ENCODE measurements around the gene CCND2. TPM values are rescaled to one million over a fixed set of nuclear protein-coding genes. Genes with fewer than 3 reads are reported as not detected.
A peak's percentile ranks its signal among the peaks of the same experiment; 100 is the strongest.

The CCND2 gene
- total RNA-seq, 1 donor from 2014 or later, result 57.5 TPM

GRCh38 chr12:4276524-4277204, 3.1 kb downstream of the CCND2 start:
- peak overlapping the region; percentile 50 to 80 for H3K4me3 ChIP-seq
- TF ChIP-seq POLR2AphosphoS5 (IDR thresholded peaks at IDR 0.05; ENCODE audit: insufficient read depth in 1 of 2, low read depth in 1 of 2) (peak in 1 of 2 donors; percentile 63), POLR2A (IDR thresholded peaks at IDR 0.05) (peak in 1 of 2 donors; percentile 15), CTCF (IDR thresholded peaks at IDR 0.05) (peak; percentile 88 to 98 (median 96))
- H3K4me1 ChIP-seq, result peaks cover 75% of the 10 kb centered on the region
- intact Hi-C loops (cut with DNase I), result loop anchor here (5.0 kb wide), 1 partner anchor 234 kb away; no protein-coding TSS in a partner anchor
- peak overlapping the region; percentile 97 for H3K27ac ChIP-seq
- H3K9me3 ChIP-seq, result no peaks in the 10 kb centered on the region
- DNase-seq (ENCODE audit: extremely low spot score in 2 of 2), result peak in 1 of 2 donors; percentile 93
- H3K36me3 ChIP-seq, result peaks cover 0 to 8% of the 10 kb centered on the region in 2 donors
- H3K27me3 ChIP-seq, result no peaks in the 10 kb centered on the region

GRCh38 chr12:4277205-4277543, 3.6 kb downstream of the CCND2 start:
- TF ChIP-seq POLR2AphosphoS5 (IDR thresholded peaks at IDR 0.05; ENCODE audit: insufficient read depth in 1 of 2, low read depth in 1 of 2) (no peak), CTCF (IDR thresholded peaks at IDR 0.05) (no peak), POLR2A (IDR thresholded peaks at IDR 0.05) (no peak)
- intact Hi-C loops (cut with DNase I), result loop anchor here (5.0 kb wide), 1 partner anchor 235 kb away; no protein-coding TSS in a partner anchor
- Histone ChIP-seq H3K27me3 (no peaks in the 10 kb centered on the region), H3K36me3 (peaks cover 0 to 13% of the 10 kb centered on the region in 2 donors), H3K4me3 (no peak overlapping the region), H3K4me1 (peaks cover 79% of the 10 kb centered on the region), H3K9me3 (no peaks in the 10 kb centered on the region), H3K27ac (peak overlapping the region; percentile 97)
- no peak for DNase-seq (ENCODE audit: extremely low spot score in 2 of 2)

- H3K27me3 ChIP-seq, result no peaks in the 10 kb centered on the region
- H3K27ac ChIP-seq, result peak overlapping the region; percentile 97
- H3K9me3 ChIP-seq, result no peaks in the 10 kb centered on the region
- no peak overlapping the region for H3K4me3 ChIP-seq
- DNase-seq (ENCODE audit: extremely low spot score in 2 of 2), result peak; percentile 31 to 56
- H3K4me1 ChIP-seq, result peaks cover 73% of the 10 kb centered on the region
- intact Hi-C loops (cut with DNase I), result loop anchor here (5.0 kb wide), 1 partner anchor 236 kb away; no protein-coding TSS in a partner anchor
- TF ChIP-seq POLR2AphosphoS5 (IDR thresholded peaks at IDR 0.05; ENCODE audit: insufficient read depth in 1 of 2, low read depth in 1 of 2) (no peak), CTCF (IDR thresholded peaks at IDR 0.05) (no peak), POLR2A (IDR thresholded peaks at IDR 0.05) (no peak)
- H3K36me3 ChIP-seq, result peaks cover 0 to 20% of the 10 kb centered on the region in 2 donors
These were observed 4.3 kb downstream of the CCND2 start for GRCh38 chr12:4277857-4278256.

GRCh38 chr12:4278329-4279197, 5.0 kb downstream of the CCND2 start:
- Histone ChIP-seq H3K4me1 (peaks cover 74% of the 10 kb centered on the region), H3K4me3 (no peak overlapping the region), H3K27me3 (no peaks in the 10 kb centered on the region), H3K27ac (peak overlapping the region; percentile 97), H3K9me3 (no peaks in the 10 kb centered on the region), H3K36me3 (peaks cover 0 to 26% of the 10 kb centered on the region in 2 donors)
- peak in 1 of 2 donors; percentile 86 for DNase-seq (ENCODE audit: extremely low spot score in 2 of 2)
- intact Hi-C loops (cut with DNase I), result loop anchor here (5.0 kb wide), 1 partner anchor 236 kb away; no protein-coding TSS in a partner anchor
- TF ChIP-seq POLR2AphosphoS5 (IDR thresholded peaks at IDR 0.05; ENCODE audit: insufficient read depth in 1 of 2, low read depth in 1 of 2) (no peak), POLR2A (IDR thresholded peaks at IDR 0.05) (no peak), CTCF (IDR thresholded peaks at IDR 0.05) (no peak)
